GM12892 (cell line): Measurements from ENCODE around the gene ODC1.

Experiments
- POLR2A ChIP-seq: IDR thresholded peaks from 2 replicates; pipeline ENCODE4 v1.6.1; 2011; ENCODE audit warnings: low read depth, low read length, control low read depth
- POLR2AphosphoS5 ChIP-seq: IDR thresholded peaks from 2 replicates; pipeline ENCODE4 v1.6.1; 2011; ENCODE audit warnings: low read depth, low read length, control low read depth
- TAF1 ChIP-seq: IDR thresholded peaks from 2 replicates; pipeline ENCODE4 v1.6.1; 2011; ENCODE audit warnings: low read depth, mild to moderate bottlenecking, control low read depth, low read length, borderline replicate concordance

GRCh38 chr2:10413991-10414451 is 34.1 kb downstream of the ODC1 start:
- TF ChIP-seq POLR2AphosphoS5 (no peak), POLR2A (no peak), TAF1 (no peak)
